GF-D8 (cell line): ENCODE data around the gene FREM3.
"Not testable (repeated sequence)": the region's sequence is repeated elsewhere in the genome, so short reads cannot be mapped to it uniquely, and the experiment has no call there.

Experiments used
- DNase-seq: peaks from one replicate; lab custom pipeline; 2025; lab: John Stamatoyannopoulos, UW

FREM3 gene

GRCh38 chr4:143700416-143701352, at the start of gene FREM3:
Gene FREM3, minus strand, starts transcription at chr4:143700675. Its CDS starts 0 bp downstream, at chr4:143700675.
- no peak for DNase-seq

GRCh38 chr4:143745874-143746273, 45.4 kb upstream of the FREM3 start:
- DNase-seq = no peak

GRCh38 chr4:143743591-143743990, 43.1 kb upstream of the FREM3 start:
- no peak for DNase-seq

GRCh38 chr4:143742834-143743233, 42.4 kb upstream of the FREM3 start:
- DNase-seq = no peak

- no peak for DNase-seq
Measured at GRCh38 chr4:143736861-143737260, 36.4 kb upstream of the FREM3 start.

GRCh38 chr4:143736061-143736460, 35.6 kb upstream of the FREM3 start:
- DNase-seq = not testable (repeated sequence)

- DNase-seq = no peak
Measured at GRCh38 chr4:143728166-143728565, 27.7 kb upstream of the FREM3 start.

- DNase-seq = no peak
Measured at GRCh38 chr4:143726714-143727113, 26.2 kb upstream of the FREM3 start.

DNA sequence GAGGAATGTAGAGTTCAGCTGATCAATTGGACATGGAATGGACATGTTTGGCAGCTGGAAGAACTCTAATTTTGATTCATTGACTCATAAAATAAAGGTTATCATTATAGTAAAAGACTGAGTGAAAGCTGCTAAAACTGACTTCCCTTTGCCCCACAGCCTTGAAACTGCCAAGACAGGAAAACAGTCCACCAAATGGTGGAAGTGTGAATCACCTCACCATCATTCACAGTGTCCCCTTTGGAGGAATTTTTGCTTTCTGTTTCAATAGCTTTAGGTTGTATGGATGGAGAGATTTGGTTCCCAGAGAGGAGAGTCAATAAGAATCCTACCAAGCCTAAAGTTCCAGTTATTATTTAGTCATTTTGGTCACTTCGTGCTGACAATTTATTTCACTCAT, 20.8 kb upstream of the FREM3 start:
- DNase-seq = no peak

GRCh38 chr4:143718748-143719147, 18.3 kb upstream of the FREM3 start:
- not testable (repeated sequence) for DNase-seq

DNA sequence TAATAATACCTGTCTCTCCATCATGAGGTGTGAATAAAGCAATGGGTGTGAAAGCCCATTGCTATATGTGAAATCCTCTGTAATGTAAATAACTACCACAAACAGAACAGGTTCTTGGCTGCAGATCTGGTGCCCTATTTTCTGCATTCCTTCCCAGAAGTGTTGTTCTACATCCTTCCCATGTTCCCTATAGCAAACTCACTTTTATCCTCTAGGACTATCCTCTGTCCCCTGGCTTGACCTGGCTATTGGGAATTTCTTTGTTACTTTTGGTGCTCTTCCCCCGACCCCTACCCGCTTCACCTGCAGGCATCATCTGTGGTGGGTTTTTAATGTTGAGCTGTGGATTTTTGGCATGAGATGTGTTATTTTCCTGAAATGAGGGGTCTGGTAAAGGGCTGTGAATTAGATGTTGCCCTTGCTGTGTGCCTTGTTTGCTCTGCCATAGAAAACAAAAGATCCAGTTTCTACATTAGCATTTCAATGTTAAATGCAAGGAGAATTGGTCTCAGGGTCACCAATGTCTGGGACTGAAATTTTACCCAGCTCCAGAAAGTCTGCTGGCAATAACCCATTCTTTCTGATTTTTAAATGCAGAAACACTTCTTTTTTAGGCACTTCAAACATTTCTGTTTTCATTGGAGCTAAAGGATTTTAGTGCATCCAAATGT, 13.6 kb upstream of the FREM3 start:
- no peak for DNase-seq

GRCh38 chr4:143713553-143713952, 13.1 kb upstream of the FREM3 start:
- DNase-seq = no peak

GRCh38 chr4:143712155-143712550, 11.7 kb upstream of the FREM3 start:
- no peak for DNase-seq

DNA sequence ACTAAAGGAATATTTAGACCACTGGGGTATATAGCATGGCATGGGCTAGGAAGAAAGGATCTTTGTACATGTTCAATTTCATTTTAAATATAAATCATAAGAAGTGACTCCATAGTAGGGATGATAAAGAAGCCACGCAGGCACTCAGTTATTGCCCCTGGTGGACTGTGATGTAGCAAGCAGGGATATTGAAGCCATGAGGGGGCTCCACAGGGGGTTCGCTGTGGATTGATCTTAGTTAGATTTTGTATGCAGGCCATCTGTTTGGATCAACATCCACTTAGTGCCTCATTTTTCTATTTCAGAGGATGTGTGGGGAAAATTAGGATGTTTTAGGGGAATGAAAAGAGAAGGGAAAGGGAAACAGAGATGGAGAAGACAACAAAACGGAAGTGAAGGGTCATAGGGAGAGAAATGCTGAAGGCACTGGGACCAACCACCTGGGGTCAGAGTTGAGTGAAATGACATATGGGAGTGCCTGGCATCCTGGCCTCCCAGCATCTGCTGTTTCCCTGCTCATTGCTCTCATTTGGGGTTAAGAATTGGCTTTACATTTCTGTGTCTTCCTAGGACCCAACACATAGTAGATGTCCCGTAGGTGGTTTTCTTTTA, 11.2 kb upstream of the FREM3 start:
- DNase-seq = no peak

DNA sequence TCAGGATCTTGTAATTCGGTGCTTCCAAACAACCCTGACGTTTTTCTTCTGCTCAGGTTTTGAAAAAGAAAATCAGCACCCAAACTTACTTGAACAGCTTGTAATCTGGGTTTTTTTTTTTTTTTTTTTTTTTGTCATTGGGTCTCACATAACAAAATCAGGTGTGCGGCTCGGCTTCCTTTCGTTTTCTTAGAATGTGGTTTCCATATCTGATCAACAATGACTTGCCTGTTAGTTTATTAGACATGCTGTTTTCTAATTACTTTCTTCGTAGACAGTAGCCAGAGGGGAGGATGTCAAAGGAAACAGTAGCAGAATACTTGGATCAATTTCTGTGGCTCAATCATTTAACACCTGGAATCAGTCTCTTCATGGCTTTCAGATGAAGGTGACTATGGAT, 890 bp upstream of the FREM3 start:
- no peak for DNase-seq

DNA sequence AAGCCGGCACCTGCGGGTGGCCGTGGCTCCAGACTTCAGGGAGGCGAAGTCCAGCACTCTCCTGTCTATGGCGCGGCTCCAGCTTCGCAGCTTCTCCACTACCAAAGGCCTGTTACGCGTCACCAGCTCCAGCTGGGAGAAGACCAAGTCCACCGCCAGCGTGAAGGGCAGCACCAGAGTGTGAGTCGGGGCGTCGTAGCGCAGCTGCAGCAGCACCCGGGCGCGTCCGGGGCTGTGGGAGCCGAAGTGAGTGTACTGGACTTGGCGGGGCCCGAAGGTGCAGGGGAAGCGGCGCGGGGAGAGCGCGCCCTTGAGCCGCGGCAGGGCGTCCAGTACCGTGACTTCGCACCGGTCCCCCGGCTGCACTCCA, 444 bp downstream of the FREM3 start:
- DNase-seq = no peak

DNA sequence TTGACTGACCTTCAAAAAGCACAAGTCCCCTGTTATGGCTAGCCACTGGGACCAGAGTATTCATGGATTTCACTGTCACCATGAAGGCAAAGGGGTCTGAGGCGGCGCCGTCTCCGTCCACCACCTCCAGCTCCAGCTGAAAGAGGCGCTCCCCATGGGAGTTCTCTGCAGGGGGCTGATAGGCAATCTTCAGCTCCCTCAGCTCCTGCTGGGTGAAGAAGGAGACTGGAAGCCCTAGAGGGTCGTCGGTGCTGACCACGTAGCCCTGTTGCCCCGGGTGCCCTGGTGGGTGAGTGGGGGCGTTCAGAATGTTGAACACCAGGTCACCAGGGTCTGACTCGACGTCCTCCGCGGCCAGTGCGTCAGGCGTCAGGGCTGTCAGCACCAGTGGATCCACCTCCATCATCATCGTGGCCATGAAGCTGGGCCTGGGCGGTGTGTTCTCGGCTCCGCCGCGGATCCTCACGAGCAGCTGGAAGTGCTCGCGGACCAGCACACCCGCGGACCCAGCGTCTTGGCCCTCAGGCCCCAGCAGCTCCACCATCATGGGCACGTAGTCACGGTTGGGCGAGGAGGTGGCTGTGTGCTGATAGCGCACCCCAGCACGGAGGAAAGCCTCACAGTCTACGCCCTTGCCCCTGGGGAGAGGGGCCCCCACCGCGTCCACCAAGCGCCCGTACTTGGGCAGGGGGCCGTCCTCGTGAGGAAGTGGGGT, 987 bp downstream of the FREM3 start:
- DNase-seq = no peak

DNA sequence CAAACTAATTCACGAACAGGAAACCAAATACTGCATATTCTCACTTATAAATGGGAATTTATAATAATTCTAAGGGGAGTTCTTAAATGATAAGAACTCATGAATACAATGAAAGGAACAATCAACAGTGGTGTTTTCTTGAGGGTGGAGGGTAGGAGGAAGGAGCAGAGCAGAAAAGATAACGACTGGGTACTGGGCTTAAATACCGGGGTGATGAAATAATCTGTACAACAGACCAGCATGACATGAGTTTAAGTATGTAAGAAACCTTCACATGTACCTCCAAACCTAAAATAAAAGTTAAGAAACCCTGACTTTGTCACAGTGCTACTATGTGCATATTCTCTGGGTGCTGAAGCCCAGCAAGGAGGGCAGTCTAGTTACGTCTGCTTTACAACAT, 6.6 kb downstream of the FREM3 start:
- DNase-seq = no peak

DNA sequence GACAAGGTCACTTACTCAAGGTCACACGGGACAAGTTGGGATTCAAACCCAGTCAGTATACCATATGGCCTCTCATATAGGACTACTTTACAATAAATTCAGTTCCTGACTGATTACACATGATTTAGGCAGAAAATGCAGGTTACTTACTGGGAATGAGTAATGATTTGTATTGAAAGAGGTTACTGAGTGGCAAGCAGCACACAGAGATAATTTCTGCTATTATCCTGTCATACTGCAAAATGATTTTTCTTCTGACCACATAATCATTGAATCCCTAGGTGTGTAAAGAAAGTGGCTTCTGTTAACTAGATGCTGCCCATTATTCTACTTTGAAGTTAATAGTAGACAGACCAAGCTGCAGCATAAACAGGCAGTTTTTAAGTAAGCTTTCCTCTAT, 8.2 kb downstream of the FREM3 start:
- DNase-seq = no peak

DNA sequence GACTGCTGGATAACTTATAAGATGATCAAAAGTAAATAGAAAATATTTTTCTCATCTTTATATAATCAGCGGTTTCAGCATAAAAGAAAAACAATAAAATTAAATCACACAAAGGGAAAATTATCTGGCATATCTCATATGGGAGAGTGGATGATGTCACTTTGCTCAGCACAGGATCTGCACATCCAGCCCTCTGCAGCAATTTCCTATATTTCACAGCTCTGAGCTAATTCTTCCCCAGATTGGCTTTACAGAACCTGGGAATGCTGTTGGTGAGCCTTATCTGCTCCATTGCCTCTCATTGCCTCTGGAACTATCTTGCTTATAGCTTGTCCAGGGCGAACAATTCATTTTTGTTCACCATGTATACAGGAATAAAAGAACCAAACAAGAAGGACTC, 21.0 kb downstream of the FREM3 start:
- DNase-seq = no peak

DNA sequence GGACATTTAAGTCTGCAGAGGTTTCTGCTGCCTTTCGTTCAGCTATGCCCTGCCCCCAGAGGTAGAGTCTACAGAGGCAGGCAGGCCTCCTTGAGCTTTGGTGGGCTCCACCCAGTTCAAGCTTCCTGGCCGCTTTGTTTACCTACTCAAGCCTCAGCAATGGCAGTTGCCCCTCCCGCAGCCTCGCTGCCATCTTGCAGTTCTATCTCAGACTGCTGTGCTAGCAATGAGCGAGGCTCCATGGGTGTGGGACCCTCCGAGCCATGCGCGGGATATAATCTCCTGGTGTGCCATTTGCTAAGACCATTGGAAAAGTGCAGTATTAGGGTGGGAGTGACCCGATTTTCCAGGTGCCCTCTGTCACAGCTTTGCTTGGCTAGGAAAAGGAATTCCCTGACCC, 26.8 kb downstream of the FREM3 start:
- not testable (repeated sequence) for DNase-seq

GRCh38 chr4:143668930-143669552, 31.4 kb downstream of the FREM3 start:
- no peak for DNase-seq
